Stimulated activated CD4-positive, alpha-beta T cell treated with anti-CD3 and anti-CD28 coated beads, Interleukin-2, amount 100 ng/mL, for 24 hours (primary cell): ENCODE data around the gene BRD7.
"Not testable (repeated sequence)": the region's sequence is repeated elsewhere in the genome, so short reads cannot be mapped to it uniquely, and the experiment has no call there.

Experiments used
- DNase-seq, 2 donors: peaks; one replicate each; pipeline ENCODE4 v3.0.0-alpha.2; 2020

The BRD7 gene

GRCh38 chr16:50354629-50355456 lies 13.9 kb downstream of the BRD7 start:
- DNase-seq, result no peak

GRCh38 chr16:50354082-50354481 lies 14.7 kb downstream of the BRD7 start:
- DNase-seq, result no peak

GRCh38 chr16:50351952-50352351 lies 16.8 kb downstream of the BRD7 start:
- DNase-seq, result no peak

- DNase-seq, result no peak
Measured at GRCh38 chr16:50351116-50351515, 17.7 kb downstream of the BRD7 start.

DNA sequence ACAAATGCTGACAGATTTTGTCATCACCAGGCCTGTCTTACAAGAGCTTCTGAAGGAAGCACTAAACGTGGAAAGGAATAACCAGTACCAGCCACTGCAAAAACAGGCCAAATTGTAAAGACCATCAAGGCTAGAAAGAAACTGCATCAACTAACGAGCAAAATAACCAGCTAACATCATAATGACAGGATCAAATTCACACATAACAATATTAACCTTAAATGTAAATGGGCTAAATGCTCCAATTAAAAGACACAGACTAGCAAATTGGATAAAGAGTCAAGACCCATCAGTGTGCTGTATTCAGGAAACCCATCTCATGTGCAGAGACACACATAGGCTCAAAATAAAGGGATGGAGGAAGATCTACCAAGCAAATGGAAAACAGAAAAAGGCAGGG lies 23.6 kb downstream of the BRD7 start:
- not testable (repeated sequence) for DNase-seq

DNA sequence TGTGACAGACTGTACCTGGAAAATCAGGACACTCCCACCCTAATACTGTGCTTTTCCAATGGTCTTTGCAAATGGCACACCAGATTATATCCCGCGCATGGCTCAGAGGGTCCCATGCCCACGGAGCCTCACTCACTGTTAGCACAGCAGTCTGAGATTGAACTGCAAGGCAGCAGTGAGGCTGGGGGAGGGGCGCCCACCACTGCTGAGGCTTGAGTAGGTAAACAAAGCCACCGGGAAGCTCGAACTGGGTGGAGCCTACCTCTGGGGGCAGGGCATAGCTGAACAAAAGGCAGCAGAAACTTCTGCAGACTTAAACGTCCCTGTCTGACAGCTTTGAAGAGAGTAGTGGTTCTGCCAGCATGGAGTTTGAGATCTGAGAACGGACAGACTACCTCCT lies 25.2 kb downstream of the BRD7 start:
- DNase-seq, result not testable (repeated sequence)

- DNase-seq, result no peak
Measured at GRCh38 chr16:50340578-50340977, 28.2 kb downstream of the BRD7 start.

DNA sequence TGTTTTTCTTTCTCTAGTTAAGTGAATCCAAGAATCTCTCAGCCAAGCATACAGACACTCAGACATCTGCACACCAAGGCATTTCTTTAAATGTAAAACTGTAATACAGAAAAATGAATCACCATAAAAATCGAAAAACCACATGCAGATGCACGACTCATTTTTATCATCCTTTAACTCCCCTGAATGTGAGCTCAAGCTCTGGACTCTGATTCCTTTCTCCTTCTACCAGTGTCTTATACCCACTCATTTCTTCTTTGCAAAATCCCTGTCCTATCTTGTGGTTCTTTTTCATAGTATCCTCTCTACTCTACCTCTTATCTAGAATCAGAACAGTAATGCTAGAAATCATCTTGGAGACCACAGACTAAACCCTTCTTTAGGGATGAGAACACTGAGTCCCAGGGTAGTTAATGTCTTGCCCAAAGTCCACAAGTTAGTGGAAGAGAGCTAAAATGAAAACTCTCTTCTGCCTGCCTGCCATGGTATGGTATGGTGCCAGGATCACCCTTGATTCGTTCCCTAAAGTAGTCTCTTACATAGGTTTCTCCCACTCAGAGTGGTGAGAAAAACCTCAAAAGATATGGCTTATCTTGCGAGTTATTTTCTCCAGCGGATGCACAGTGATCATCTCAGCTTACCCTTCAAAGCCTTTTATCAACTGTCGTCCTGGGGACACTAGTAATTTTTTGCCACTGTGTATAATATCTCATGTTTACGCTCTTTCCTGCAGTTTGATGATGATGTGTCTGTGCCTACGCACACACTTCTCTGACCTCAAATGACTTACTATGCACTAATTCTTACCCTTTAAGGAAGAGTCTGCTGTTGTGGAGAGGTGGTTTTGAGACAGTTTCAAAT lies 30.2 kb downstream of the BRD7 start:
- no peak for DNase-seq

- DNase-seq, result no peak
Measured at GRCh38 chr16:50336884-50337283, 31.9 kb downstream of the BRD7 start.

- no peak for DNase-seq
Measured at GRCh38 chr16:50335196-50335958, 33.4 kb downstream of the BRD7 start.

- DNase-seq, result no peak
Measured at GRCh38 chr16:50334106-50334975, 34.4 kb downstream of the BRD7 start.

- DNase-seq, result no peak
Measured at GRCh38 chr16:50332599-50332998, 36.2 kb downstream of the BRD7 start.

GRCh38 chr16:50331570-50331969 lies 37.2 kb downstream of the BRD7 start:
- no peak for DNase-seq

DNA sequence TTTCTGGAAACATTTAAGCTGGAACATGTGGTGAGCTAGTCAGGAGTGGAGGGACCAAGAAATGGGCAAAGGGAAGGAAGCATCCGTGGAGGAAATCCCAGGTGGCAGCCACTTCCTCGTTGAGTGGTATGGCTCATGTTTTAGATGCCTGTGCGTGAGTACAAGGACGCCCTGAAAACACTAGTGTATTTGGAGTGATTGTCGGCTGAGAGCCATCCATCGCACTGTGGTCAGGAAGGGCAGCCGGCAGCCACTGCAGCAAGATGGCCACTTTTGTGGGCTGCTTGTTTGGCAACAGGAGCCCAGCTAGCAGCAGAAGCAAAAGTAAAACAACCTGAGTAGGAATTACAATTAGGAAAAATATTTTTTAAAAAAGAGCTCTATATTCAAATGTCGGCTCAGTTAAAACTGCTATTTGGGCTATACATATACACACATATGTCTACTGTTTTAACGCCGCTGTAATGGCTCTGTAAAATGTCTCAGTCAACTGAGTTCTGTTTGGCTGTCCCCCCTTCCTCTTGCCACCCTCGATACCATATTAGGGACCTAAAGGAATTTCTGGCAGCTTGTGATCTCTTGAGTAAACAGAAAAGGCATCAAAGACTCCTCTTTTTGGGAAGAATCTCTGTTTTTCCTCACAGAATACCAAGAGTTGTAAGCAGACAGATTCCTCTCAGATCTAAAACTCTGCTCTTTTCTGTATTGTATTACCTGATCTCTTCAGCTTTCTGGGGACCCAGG lies 39.2 kb downstream of the BRD7 start:
- DNase-seq, result no peak

DNA sequence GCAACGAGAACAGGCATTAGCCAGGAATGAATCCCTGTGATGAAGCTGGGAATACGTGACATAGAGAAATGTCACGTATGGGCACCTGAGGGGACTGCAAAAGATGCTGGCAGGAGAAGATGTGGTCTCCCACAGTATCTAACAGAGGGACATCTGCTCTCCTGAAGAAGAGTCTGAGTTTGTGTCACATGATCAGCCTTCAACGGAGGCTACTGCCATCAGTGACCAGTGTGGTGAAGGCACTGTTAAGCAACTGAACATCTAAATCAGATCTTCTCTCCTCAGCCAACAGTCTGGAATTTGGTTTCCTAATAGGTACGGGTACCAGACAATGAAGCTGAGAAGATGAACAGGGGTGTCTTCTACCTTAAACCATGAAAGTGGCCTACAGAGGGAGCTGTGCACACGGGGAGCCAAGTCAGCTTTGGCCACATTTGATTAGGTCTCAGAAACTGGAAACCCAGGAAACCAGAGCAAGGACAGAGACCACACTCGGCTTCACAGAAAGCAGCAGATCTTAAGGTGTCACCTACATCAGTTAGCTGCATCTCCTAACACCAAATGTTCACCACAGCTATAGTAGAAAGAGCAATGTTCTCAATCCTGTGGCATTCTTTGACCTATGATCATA lies 41.8 kb downstream of the BRD7 start:
- peak; percentile 59 to 64 for DNase-seq

GRCh38 chr16:50326264-50326663 lies 42.5 kb downstream of the BRD7 start:
- DNase-seq, result no peak

DNA sequence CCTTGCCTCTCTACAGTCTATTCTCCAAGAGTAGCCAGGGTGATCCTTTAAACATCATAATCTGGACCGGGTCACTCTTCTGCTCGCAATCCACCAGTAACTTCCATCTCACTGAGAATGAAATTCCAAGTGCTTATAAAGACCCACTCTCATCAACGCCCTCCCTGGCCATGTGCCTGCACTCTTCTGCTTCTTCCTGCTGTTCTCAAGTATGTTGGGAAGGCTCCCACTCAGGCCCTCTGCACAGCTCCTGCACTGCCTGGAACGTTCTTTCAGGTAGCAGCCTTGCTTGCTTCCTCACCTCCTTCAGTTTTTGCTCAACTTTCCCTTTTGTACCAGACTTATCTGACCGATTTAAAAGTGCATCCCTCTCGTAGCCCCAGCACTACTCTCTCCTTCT lies 44.4 kb downstream of the BRD7 start:
- DNase-seq, result no peak

- no peak for DNase-seq
Measured at GRCh38 chr16:50323335-50324011, 45.3 kb downstream of the BRD7 start.

GRCh38 chr16:50322333-50322732 lies 46.5 kb downstream of the BRD7 start:
- no peak for DNase-seq

GRCh38 chr16:50320310-50320709 lies 48.5 kb downstream of the BRD7 start:
- DNase-seq, result no peak
